ENCODE data around the gene BICD1. TPM values are rescaled to one million over a fixed set of nuclear protein-coding genes. Genes with fewer than 3 reads are reported as not detected.
A peak's percentile ranks its signal among the peaks of the same experiment; 100 is the strongest.

The BICD1 gene
- total and polyA plus RNA-seq, 2 donors (not counting 1 experiment from before 2014, with no cell fraction given): 11.1 to 12.4 TPM

- Histone ChIP-seq H2AFZ (ENCODE audit: low read length) (no peak overlapping the region), H3K4me1 (ENCODE audit: control insufficient read depth, extremely low read depth, insufficient read depth, low read length) (no peaks in the 10 kb centered on the region), H3K9me3 (ENCODE audit: control insufficient read depth, insufficient read depth, low read depth, low read length) (no peaks in the 10 kb centered on the region), H3K9ac (ENCODE audit: insufficient read depth, low read length) (no peak overlapping the region), H3K27me3 (ENCODE audit: control insufficient read depth, insufficient read depth, low read length) (no peaks in the 10 kb centered on the region), H3K4me2 (ENCODE audit: extremely low read depth, insufficient read depth, low read length) (no peak overlapping the region), H4K20me1 (ENCODE audit: control insufficient read depth, extremely low read depth, insufficient read depth, low read length) (no peaks in the 10 kb centered on the region), H3K27ac (ENCODE audit: insufficient read depth, low read length) (no peak overlapping the region), H3K36me3 (ENCODE audit: control insufficient read depth, insufficient read depth, low read length) (peaks cover 3% of the 10 kb centered on the region), H3K4me3 (replicated peaks in 1 of 4; ENCODE audit: control extremely low read depth in 1 of 4, insufficient read depth in 1 of 4, low read depth in 3 of 4, low read length in 4 of 4) (no peak overlapping the region), H3K79me2 (ENCODE audit: control insufficient read depth, insufficient read depth, low read length) (no peaks in the 10 kb centered on the region)
- no peak for DNase-seq (ENCODE audit: low read depth in 2 of 2)
- TF ChIP-seq CTCF (conservative IDR thresholded peaks at IDR 0.05 in 1 of 2, IDR thresholded peaks at IDR 0.05 in 1 of 2; ENCODE audit: low read depth in 1 of 2, low read length in 2 of 2) (no peak), EZH2 (IDR thresholded peaks at IDR 0.05; ENCODE audit: low read length, missing control alignments) (no peak)
Observed at GRCh38 chr12:32332446-32332845, 225.8 kb downstream of the BICD1 start.

GRCh38 chr12:32334371-32334777 lies 227.7 kb downstream of the BICD1 start:
- Histone ChIP-seq H4K20me1 (ENCODE audit: control insufficient read depth, extremely low read depth, insufficient read depth, low read length) (no peaks in the 10 kb centered on the region), H3K4me1 (ENCODE audit: control insufficient read depth, extremely low read depth, insufficient read depth, low read length) (no peaks in the 10 kb centered on the region), H3K79me2 (ENCODE audit: control insufficient read depth, insufficient read depth, low read length) (no peaks in the 10 kb centered on the region), H3K4me2 (ENCODE audit: extremely low read depth, insufficient read depth, low read length) (no peak overlapping the region), H2AFZ (ENCODE audit: low read length) (no peak overlapping the region), H3K27me3 (ENCODE audit: control insufficient read depth, insufficient read depth, low read length) (no peaks in the 10 kb centered on the region), H3K9ac (ENCODE audit: insufficient read depth, low read length) (no peak overlapping the region), H3K27ac (ENCODE audit: insufficient read depth, low read length) (no peak overlapping the region), H3K9me3 (ENCODE audit: control insufficient read depth, insufficient read depth, low read depth, low read length) (no peaks in the 10 kb centered on the region), H3K4me3 (replicated peaks in 1 of 4; ENCODE audit: control extremely low read depth in 1 of 4, insufficient read depth in 1 of 4, low read depth in 3 of 4, low read length in 4 of 4) (no peak overlapping the region), H3K36me3 (ENCODE audit: control insufficient read depth, insufficient read depth, low read length) (peaks cover 5% of the 10 kb centered on the region)
- TF ChIP-seq CTCF (conservative IDR thresholded peaks at IDR 0.05 in 1 of 2, IDR thresholded peaks at IDR 0.05 in 1 of 2; ENCODE audit: low read depth in 1 of 2, low read length in 2 of 2) (no peak), EZH2 (IDR thresholded peaks at IDR 0.05; ENCODE audit: low read length, missing control alignments) (no peak)
- DNase-seq (ENCODE audit: low read depth in 2 of 2): no peak

- no peak for TF ChIP-seq EZH2 (IDR thresholded peaks at IDR 0.05; ENCODE audit: low read length, missing control alignments)
- Histone ChIP-seq H2AFZ (ENCODE audit: low read length) (no peak overlapping the region), H3K9me3 (ENCODE audit: control insufficient read depth, insufficient read depth, low read depth, low read length) (no peaks in the 10 kb centered on the region), H3K4me1 (ENCODE audit: control insufficient read depth, extremely low read depth, insufficient read depth, low read length) (no peaks in the 10 kb centered on the region), H3K27me3 (ENCODE audit: control insufficient read depth, insufficient read depth, low read length) (no peaks in the 10 kb centered on the region), H3K36me3 (ENCODE audit: control insufficient read depth, insufficient read depth, low read length) (peaks cover 5% of the 10 kb centered on the region), H3K79me2 (ENCODE audit: control insufficient read depth, insufficient read depth, low read length) (no peaks in the 10 kb centered on the region), H3K4me2 (ENCODE audit: extremely low read depth, insufficient read depth, low read length) (no peak overlapping the region), H3K4me3 (replicated peaks in 1 of 4; ENCODE audit: control extremely low read depth in 1 of 4, insufficient read depth in 1 of 4, low read depth in 3 of 4, low read length in 4 of 4) (no peak overlapping the region), H4K20me1 (ENCODE audit: control insufficient read depth, extremely low read depth, insufficient read depth, low read length) (no peaks in the 10 kb centered on the region), H3K9ac (ENCODE audit: insufficient read depth, low read length) (no peak overlapping the region), H3K27ac (ENCODE audit: insufficient read depth, low read length) (no peak overlapping the region)
- peak in 1 of 2 donors; percentile 9 for DNase-seq (ENCODE audit: low read depth in 2 of 2)
Observed at GRCh38 chr12:32336261-32336660, 229.6 kb downstream of the BICD1 start.
